Placental pericyte (primary cell): ENCODE measurements around the gene CNTLN. TPM values are rescaled to one million over a fixed set of nuclear protein-coding genes. Genes with fewer than 3 reads are reported as not detected.

Source experiments
- small RNA-seq: library from RNA; depleted of rRNA; stranded (forward); fragments of <200 nt; gene quantifications from one replicate; pipeline ENCODE3, GENCODE V24; 2012; ENCODE audit warnings: low replicate concordance
- total RNA-seq: library from RNA; depleted of rRNA; stranded (reverse); fragments of >200 nt; gene quantifications from 2 replicates; pipeline ENCODE4 v1.2.3, GENCODE V29; 2012

Gene CNTLN
- total RNA-seq, result 9.8 and 11.2 TPM in 2 replicates

GRCh38 chr9:17134396-17135294 is at the start of gene CNTLN:
CNTLN (plus strand) TSS chr9:17135040; CDS start chr9:17135066, 26 bp downstream.

Small RNA genes within 50 kb of the gene (small RNA-seq; reads per million reads assigned to genes)
- gene RPS29P33, result not detected
